Natural killer cell treated with Interleukin-12 subunit alpha and Interleukin-12 subunit beta and Interleukin-15 and Interleukin-18, amount 100 ng/mL, for 72 hours (primary cell): ENCODE measurements around the gene SLC25A51. TPM values are rescaled to one million over a fixed set of nuclear protein-coding genes. Genes with fewer than 3 reads are reported as not detected.

Experiments used
- ATAC-seq, 2 donors: fragments of 150-1000 bp; cut with Tn5 transposase in 1 of 2; sonication (Bioruptor Pico), chemical (Tn5 transposase) in 1 of 2; 2 replicates each; pipeline ENCODE4 v1.10.0; 2021
- DNase-seq: peaks from one replicate; pipeline ENCODE4 v3.0.0; 2022; ENCODE audit warnings: low spot score
- H3K27ac Mint-ChIP-seq, 2 donors: 1 replicate in 1 of 2; 2 replicates in 1 of 2; pipeline ENCODE4 v1.8.0; 2022; ENCODE audit warnings: mixed read lengths in 2 of 2, mild to moderate bottlenecking in 1 of 2, moderate library complexity in 1 of 2
- H3K27me3 Mint-ChIP-seq, 2 donors: 1 replicate in 1 of 2; 2 replicates in 1 of 2; pipeline ENCODE4 v1.8.0; 2022; ENCODE audit warnings: mixed read lengths in 2 of 2
- H3K36me3 Mint-ChIP-seq: one replicate; pipeline ENCODE4 v1.8.0; 2022; ENCODE audit warnings: mixed read lengths
- H3K4me1 Mint-ChIP-seq, 2 donors: 1 replicate in 1 of 2; 2 replicates in 1 of 2; pipeline ENCODE4 v1.8.0; 2022; ENCODE audit warnings: low read depth in 2 of 2, mixed read lengths in 2 of 2, mild to moderate bottlenecking in 1 of 2
- H3K4me3 Mint-ChIP-seq: one replicate; pipeline ENCODE4 v1.8.0; 2022; ENCODE audit warnings: mixed read lengths
- H3K9me3 Mint-ChIP-seq: 2 replicates; pipeline ENCODE4 v1.8.0; 2022; ENCODE audit warnings: mixed read lengths
- total RNA-seq, 2 donors: library from RNA; stranded (reverse); gene quantifications; one replicate each; pipeline ENCODE4 v1.2.3, GENCODE V29; 2022

Gene SLC25A51, protein sequence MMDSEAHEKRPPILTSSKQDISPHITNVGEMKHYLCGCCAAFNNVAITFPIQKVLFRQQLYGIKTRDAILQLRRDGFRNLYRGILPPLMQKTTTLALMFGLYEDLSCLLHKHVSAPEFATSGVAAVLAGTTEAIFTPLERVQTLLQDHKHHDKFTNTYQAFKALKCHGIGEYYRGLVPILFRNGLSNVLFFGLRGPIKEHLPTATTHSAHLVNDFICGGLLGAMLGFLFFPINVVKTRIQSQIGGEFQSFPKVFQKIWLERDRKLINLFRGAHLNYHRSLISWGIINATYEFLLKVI
- 10 to 100 TPM; 28.7 to 34.7 TPM for total RNA-seq

DNA sequence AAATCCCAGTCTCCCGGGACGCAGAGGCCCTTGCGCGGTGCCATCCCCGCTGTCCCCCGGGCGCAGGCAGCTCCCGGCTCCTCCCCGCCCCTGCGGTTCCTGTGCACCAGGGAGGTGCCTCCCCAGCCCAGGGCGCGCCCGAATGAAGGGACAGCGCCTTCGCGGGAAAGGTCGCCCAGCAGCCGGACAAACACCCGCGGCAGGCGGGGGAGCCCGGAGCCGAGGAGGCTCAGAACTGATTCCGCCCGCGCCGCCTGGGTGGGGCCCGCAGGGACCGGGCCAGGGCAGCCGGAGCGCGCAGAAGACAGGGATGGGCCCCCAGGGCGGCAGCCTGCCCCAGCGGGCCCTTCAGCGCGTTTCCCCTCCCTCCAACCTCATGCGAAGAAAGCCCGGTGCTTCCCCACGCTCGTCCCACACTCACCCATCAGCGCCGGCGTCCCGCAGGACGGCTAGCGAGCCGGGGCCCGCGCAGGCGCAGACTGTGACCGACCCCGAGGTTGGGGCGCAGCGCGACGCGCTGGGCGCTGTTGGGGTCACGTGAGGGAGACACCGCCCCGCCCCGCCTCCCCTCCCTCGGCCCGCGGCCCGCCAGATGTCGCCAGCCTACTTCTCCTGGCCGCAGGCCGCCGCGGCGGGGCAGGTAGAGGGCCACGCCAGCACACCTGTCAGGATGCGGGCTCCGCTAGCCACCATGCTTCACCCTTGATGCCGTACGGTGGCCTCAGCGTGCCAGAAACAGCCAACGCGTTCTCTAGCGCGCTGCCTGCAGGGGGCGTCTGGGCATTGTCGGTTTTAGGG lies at the start of gene SLC25A51:
Gene SLC25A51 (minus strand): TSS at position 481 of the 798 bp plus-strand sequence. CDS start 15,577 bp downstream, outside the sequence.
- Mint-ChIP-seq H3K27me3 (no peaks in the 10 kb centered on the region), H3K27ac (peak within 1 kb of the TSS; percentile 89 to 93), H3K4me3 (peak within 1 kb of the TSS; percentile 92), H3K36me3 (no peaks in the 10 kb centered on the region), H3K9me3 (no peaks in the 10 kb centered on the region), H3K4me1 (peaks cover 16 to 21% of the 10 kb centered on the region in 2 donors)
- ATAC-seq (peak; percentile 91 to 92), DNase-seq (peak; percentile 94)

DNA sequence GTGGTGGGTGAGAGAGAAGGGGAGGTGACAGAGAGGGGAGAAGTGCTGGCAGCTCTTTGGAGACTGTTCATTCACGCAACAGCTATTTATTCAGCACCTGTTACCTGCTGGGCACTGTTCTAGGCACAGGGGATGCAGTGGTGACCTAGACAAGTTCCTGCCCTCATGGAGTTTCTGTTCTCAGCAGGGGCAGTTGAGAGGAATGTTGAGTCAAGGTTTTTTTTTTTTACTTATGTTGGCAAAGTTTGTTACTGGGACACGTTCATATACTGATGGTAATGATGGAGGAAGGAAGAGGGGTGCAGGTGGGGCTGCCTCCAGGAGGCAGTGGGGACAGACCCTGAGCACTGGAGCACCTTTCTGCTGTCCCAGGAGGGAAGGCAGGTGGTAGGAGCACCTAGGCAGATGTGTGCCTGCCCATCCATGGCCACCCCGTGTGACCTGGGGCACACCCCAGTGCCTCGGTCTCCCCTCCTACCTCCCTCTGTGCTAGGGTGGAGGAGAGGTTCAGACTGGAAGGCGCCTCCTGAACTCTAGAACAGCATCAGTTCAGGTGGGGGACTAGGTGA lies 49.4 kb upstream of the SLC25A51 start:
- DNase-seq (no peak), ATAC-seq (no peak)
- Mint-ChIP-seq H3K9me3 (no peaks in the 10 kb centered on the region), H3K36me3 (no peaks in the 10 kb centered on the region), H3K27me3 (no peaks in the 10 kb centered on the region), H3K4me3 (peak overlapping the region; percentile 66), H3K27ac (peak overlapping the region; percentile 24 to 77), H3K4me1 (peaks cover 21 to 32% of the 10 kb centered on the region in 2 donors)

DNA sequence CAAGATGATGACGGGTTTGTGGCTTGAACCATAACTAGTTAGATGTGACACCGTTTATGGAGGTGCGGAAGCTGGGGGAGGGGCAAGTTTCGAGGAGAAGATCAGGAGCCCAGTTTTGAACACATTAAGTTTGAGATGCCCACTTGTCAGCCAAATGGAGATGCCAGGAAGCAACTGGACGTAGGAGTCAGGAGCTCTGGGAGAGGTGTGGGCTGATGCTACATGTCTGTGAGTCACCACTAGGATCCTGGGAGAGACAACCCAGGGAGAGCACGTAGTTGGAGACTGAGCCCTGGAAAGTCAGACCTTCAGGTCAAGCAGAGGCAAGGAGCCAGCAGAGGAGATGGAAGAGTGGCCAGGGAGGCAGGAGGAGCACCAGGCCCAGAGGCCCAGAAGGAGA lies 48.8 kb upstream of the SLC25A51 start:
- H3K27ac Mint-ChIP-seq = peak overlapping the region; percentile 15 to 19
- no peaks in the 10 kb centered on the region for H3K27me3 Mint-ChIP-seq
- peak overlapping the region; percentile 66 for H3K4me3 Mint-ChIP-seq
- no peak for DNase-seq
- ATAC-seq = no peak
- H3K9me3 Mint-ChIP-seq = no peaks in the 10 kb centered on the region
- H3K4me1 Mint-ChIP-seq = peaks cover 21 to 32% of the 10 kb centered on the region in 2 donors
- no peaks in the 10 kb centered on the region for H3K36me3 Mint-ChIP-seq

DNA sequence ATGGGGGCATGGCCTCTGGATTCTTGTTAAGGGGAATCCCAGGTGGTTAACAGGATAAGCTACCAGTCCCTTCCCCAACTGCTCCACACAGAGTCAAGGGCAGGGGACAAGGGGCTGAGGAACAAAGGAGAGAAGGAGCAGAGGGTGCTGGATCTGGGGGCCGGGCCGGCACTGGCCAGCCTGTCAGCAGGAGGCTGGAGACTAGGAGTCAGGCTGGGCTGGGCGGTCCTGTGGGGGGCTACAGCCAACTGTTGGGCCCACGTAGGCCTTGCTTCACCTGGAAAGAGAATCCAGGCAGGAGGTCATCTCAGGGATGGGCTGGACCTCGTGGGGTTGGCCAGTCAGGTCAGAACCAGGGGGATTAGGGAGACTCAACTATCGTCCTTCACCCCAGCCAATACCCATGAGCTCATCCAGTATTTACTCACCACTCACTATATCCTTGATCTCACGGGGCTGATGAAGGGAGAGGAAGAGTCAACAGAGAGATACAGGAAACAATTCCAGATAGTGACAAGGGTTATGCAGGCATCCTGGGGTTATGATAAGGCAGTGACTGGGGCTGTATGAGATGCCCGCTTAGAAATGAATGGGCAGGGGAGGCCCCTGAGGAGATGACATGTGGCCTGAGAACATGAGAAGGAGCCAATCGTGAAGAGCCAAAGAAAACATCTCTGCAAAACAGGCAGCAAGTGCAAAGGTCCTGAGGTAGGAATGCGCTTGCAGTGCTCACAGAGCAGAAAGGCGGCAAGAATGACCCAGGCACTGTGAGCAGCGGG lies 47.9 kb upstream of the SLC25A51 start:
- Mint-ChIP-seq H3K4me1 (peaks cover 17 to 32% of the 10 kb centered on the region in 2 donors), H3K9me3 (no peaks in the 10 kb centered on the region), H3K27ac (peak overlapping the region; percentile 15 to 19), H3K4me3 (peak overlapping the region; percentile 66), H3K27me3 (no peaks in the 10 kb centered on the region), H3K36me3 (no peaks in the 10 kb centered on the region)
- ATAC-seq = no peak
- no peak for DNase-seq

DNA sequence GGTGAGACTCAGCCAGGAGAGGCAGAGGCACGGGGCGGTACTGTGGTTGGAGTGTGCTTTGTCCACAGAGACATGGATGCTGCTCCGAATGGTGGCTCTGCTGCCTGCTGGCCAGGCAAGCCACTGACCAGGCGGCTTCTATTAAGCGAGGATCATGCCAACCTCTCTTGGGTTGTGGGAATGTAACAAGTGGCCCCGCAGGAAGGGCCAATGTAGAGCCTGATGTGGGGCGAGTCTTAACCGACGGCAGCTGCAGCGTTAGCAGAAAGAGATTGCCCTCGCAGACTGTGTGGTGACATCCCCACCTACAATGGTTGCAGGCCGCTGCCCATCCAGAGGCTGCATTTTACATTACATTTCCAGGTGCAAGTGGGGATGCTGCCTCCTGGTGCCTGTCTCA lies 46.6 kb upstream of the SLC25A51 start:
- Mint-ChIP-seq H3K27ac (no peak overlapping the region), H3K4me3 (no peak overlapping the region), H3K4me1 (peaks cover 17 to 32% of the 10 kb centered on the region in 2 donors), H3K9me3 (no peaks in the 10 kb centered on the region), H3K36me3 (no peaks in the 10 kb centered on the region), H3K27me3 (no peaks in the 10 kb centered on the region)
- DNase-seq (no peak), ATAC-seq (no peak)

DNA sequence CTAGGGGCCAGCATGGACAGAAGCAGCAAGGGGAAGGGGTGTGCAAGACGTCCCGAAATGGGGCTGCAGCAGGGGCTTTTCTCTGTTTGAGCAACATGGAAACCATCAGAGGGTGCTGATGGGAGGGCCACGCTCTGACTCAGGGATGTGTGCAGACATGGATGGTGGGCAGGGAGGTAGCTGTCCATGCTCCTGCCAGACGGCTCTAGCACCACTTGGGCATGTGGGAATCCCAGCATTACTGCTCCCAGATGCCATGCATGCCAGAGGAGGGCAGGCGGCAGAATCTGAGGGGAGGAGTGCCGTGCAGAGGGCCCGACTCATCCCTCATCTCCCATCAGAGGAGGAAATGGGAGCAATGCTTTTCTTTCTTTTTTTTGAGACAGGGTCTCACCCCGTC lies 45.6 kb upstream of the SLC25A51 start:
- no peak overlapping the region for H3K4me3 Mint-ChIP-seq
- no peak for ATAC-seq
- DNase-seq = no peak
- H3K27ac Mint-ChIP-seq = no peak overlapping the region
- no peaks in the 10 kb centered on the region for H3K36me3 Mint-ChIP-seq
- no peaks in the 10 kb centered on the region for H3K9me3 Mint-ChIP-seq
- H3K4me1 Mint-ChIP-seq = peaks cover 17 to 29% of the 10 kb centered on the region in 2 donors
- no peaks in the 10 kb centered on the region for H3K27me3 Mint-ChIP-seq

DNA sequence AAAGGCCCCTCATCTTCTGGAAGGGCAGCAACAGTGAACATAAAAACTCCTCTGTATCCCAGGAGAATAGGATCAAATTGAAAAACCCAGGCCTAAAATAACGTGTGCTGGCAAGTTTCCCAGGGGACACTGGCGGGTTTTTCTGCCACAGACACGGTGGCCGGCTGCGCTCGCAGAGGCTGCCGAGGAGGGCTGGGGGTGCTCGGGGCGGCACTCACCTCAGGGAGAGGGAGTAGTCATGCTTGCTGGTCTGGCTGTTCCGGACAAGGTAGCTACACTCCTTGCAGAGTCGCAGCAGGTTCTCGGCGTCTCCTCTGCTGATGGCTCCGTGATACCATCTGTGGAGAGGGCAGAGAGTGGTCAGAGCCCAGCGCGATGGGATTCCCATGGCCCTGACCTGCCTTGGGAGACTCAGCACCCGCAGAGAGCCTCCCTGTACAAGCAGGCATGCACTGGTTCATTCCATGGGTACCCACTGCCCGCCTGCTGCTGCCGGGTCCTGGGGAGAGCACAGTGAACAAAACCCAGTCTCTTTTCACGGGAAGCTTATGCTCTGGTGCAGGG lies 44.6 kb upstream of the SLC25A51 start:
- H3K4me1 Mint-ChIP-seq = peaks cover 11 to 18% of the 10 kb centered on the region in 2 donors
- H3K9me3 Mint-ChIP-seq = no peaks in the 10 kb centered on the region
- H3K27me3 Mint-ChIP-seq = no peaks in the 10 kb centered on the region
- no peaks in the 10 kb centered on the region for H3K36me3 Mint-ChIP-seq
- DNase-seq (no peak), ATAC-seq (no peak)
- H3K4me3 Mint-ChIP-seq = no peak overlapping the region
- H3K27ac Mint-ChIP-seq = no peak overlapping the region

DNA sequence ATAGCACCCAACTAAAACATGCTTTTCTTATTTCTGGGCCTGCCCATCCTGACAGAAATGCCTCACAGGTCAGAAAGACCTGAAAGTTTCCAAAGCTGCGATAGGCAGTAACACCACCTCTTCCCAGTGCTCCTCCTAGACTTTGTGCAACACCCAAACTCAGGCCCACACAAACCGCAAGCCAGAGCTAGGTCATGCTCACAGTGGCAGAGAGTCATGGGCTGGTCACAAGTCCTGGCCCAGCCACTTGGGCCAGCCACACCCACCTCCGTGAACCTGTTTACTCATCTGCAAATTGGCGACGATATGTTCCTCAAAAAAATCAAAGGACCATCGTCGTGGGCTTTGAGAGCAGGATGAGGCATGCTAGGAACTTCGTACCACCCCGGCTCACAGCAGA lies 44.0 kb upstream of the SLC25A51 start:
- Mint-ChIP-seq H3K27me3 (no peaks in the 10 kb centered on the region), H3K4me1 (peaks cover 5 to 13% of the 10 kb centered on the region in 2 donors), H3K9me3 (no peaks in the 10 kb centered on the region), H3K4me3 (no peak overlapping the region), H3K36me3 (no peaks in the 10 kb centered on the region), H3K27ac (no peak overlapping the region)
- ATAC-seq (no peak), DNase-seq (no peak)

DNA sequence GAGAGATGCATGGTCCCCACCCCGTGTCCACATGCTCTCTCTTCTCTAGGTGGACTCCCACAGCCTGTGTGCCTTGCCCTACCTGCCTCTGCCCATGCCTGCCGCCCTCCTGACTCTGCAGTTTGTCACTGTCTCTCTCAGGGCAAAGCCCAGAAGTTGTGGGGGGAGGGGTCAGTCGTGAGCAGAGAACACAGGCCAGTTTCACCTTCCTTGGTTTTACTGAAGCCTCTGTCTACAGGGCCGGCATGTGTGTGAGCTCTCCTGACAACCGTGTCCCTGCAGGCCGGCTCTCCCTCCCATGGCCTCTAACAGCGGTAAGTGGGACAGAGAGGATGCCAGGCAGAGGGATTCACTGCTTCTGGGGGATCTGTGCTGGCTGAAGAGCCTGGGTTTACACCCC lies 43.5 kb upstream of the SLC25A51 start:
- ATAC-seq (no peak), DNase-seq (no peak)
- no peak overlapping the region for H3K4me3 Mint-ChIP-seq
- no peaks in the 10 kb centered on the region for H3K9me3 Mint-ChIP-seq
- H3K36me3 Mint-ChIP-seq = no peaks in the 10 kb centered on the region
- H3K27ac Mint-ChIP-seq = no peak overlapping the region
- no peaks in the 10 kb centered on the region for H3K27me3 Mint-ChIP-seq
- peaks cover under 1 to 8% of the 10 kb centered on the region in 2 donors for H3K4me1 Mint-ChIP-seq

DNA sequence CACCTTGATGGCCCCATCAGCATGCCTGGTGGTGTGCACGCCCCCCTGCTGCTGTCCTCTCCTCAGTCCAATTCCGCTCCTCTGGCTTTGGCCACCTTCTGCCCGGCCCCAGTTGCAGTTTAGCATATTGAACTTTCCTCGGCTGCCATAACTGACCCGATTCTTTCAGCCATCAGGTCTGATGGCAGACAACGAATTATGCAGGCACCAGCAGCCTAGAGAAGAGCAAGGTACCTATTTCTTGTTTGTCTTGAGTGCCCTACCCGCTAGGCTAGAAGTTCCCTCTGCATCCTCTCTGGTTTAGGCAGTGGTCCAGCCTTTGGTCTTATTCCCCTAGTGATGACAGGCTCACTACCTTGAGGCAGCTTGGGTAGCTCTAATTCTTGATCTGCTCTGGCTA lies 43.0 kb upstream of the SLC25A51 start:
- Mint-ChIP-seq H3K4me1 (peaks cover 0 to 3% of the 10 kb centered on the region in 2 donors), H3K36me3 (no peaks in the 10 kb centered on the region), H3K27ac (no peak overlapping the region), H3K27me3 (no peaks in the 10 kb centered on the region), H3K4me3 (no peak overlapping the region), H3K9me3 (no peaks in the 10 kb centered on the region)
- DNase-seq (no peak), ATAC-seq (no peak)

DNA sequence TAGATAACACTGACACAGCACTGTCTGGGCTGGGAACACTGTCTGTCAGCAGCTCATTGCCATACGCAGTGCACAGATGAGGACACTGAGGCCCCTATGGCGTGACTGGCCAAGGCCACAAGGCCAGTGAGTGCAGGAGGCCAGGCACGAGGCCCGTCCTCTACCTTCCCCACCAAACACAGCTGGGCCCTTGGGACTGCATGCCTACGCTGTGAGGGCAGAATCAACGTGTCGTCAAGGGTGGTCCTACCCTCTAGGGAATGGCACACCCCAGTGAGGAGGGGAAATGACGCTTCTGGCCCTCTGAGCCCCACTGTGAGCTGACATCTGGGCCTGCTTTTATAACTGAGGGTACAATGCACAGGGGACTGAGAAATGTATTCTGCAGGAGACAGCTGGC lies 42.1 kb upstream of the SLC25A51 start:
- Mint-ChIP-seq H3K27ac (no peak overlapping the region), H3K4me3 (no peak overlapping the region), H3K9me3 (no peaks in the 10 kb centered on the region), H3K4me1 (no peaks in the 10 kb centered on the region), H3K27me3 (no peaks in the 10 kb centered on the region), H3K36me3 (no peaks in the 10 kb centered on the region)
- DNase-seq = no peak
- no peak for ATAC-seq

DNA sequence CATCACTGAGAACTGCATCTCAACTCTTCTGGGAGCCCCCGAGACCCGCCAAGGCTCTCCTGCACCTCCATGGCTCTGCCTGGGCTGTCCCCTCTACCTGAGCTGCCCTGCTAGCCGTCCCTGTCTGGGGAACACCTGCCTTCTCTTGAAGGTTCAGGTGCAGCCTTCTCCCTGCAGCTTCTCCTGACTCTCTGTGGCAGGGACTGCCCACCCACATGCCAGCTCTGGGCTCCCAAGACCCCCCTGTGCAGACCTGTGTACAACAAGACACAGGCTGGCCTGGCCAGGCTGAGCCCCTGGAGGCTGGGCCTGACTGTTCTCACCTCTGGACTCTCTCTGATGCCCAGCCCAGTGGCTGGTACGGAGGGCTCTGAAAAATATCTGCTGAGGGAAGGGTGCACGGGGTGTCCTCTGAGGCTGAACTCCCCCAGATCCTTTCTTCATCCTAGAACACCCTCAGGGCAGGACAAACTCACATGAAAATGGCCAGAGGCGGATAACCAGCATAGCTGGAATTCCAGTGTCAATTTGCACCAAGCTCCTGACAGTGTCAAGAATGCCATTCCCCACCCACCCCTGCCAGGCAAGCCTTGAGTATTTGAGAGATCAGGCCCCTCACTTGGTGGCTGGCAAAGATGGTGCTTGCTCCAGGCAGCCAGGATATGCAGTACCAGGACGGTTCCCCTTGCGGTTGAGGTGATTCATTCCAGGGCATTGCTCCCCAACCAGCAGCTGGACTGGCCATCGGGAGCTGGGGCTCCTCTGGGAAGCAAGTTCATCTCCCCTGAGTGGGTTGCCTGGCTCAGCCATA lies 40.9 kb upstream of the SLC25A51 start:
- H3K27ac Mint-ChIP-seq = no peak overlapping the region
- H3K36me3 Mint-ChIP-seq = no peaks in the 10 kb centered on the region
- no peak overlapping the region for H3K4me3 Mint-ChIP-seq
- H3K9me3 Mint-ChIP-seq = no peaks in the 10 kb centered on the region
- DNase-seq = no peak
- no peaks in the 10 kb centered on the region for H3K27me3 Mint-ChIP-seq
- no peak for ATAC-seq
- no peaks in the 10 kb centered on the region for H3K4me1 Mint-ChIP-seq

DNA sequence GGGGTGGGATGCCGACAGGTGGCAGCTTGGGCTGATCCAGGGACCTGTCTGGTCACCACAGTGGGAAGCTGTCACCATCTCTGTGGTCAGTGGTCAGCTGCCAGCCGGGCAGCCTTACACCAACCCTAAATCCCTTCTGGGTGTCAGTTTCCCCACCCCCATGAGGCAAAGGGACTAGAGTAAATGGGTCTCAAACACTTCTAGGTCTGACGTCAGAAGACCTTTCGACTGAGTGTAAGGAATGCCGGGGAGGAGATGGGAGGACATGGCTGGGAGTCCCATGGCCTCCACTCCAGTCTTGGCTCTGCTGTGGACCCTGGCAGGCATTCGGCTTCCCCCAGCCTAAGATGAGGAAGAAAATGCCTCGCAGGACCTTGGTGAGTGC lies 40.3 kb upstream of the SLC25A51 start:
- Mint-ChIP-seq H3K27ac (no peak overlapping the region), H3K4me1 (no peaks in the 10 kb centered on the region), H3K4me3 (no peak overlapping the region), H3K9me3 (no peaks in the 10 kb centered on the region), H3K36me3 (no peaks in the 10 kb centered on the region), H3K27me3 (no peaks in the 10 kb centered on the region)
- no peak for DNase-seq
- no peak for ATAC-seq
